ENCODE measurements around the gene MRPL44.
"Not testable (repeated sequence)": the region's sequence is repeated elsewhere in the genome, so short reads cannot be mapped to it uniquely, and the experiment has no call there.

The MRPL44 gene

DNA sequence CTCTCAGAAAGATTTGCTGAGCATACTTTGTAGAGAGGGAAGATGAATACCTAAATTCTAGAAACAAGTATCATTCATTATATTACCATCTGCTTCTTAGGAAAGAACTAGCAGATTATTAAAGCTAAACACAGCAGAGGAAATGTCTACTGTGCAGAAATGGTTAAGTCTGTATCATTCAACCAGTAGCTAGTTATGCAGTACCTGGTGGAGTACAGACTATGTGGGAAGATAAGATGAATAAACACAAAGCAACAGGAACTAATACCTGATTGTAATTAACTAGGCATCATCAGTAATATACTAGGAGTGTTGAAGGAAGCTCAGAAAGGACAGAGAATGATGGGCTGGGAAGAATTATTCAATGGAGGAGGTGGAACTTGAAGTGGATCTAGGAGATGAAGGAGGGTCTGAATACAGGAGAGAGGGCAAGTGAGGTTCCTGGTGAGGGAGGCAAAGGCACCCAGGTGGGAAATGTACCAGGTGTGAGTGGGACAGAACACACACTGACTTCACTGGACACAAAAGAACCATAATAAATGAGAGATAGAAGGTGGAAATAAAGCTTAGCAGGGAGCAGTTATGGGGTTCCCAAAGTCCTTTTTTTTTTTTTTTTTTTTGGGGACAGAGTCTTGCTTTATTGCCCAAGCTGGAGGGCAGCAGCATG is 21.7 kb upstream of the MRPL44 start:
- TF ChIP-seq, protein P1, sequence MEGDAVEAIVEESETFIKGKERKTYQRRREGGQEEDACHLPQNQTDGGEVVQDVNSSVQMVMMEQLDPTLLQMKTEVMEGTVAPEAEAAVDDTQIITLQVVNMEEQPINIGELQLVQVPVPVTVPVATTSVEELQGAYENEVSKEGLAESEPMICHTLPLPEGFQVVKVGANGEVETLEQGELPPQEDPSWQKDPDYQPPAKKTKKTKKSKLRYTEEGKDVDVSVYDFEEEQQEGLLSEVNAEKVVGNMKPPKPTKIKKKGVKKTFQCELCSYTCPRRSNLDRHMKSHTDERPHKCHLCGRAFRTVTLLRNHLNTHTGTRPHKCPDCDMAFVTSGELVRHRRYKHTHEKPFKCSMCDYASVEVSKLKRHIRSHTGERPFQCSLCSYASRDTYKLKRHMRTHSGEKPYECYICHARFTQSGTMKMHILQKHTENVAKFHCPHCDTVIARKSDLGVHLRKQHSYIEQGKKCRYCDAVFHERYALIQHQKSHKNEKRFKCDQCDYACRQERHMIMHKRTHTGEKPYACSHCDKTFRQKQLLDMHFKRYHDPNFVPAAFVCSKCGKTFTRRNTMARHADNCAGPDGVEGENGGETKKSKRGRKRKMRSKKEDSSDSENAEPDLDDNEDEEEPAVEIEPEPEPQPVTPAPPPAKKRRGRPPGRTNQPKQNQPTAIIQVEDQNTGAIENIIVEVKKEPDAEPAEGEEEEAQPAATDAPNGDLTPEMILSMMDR (IDR thresholded peaks at IDR 0.05; ENCODE audit: insufficient read depth, low read depth, low read length, missing control alignments), result no peak
- DNase-seq (ENCODE audit: low read depth), result no peak
- no peak overlapping the region for H3K4me3 ChIP-seq (ENCODE audit: low read length)

DNA sequence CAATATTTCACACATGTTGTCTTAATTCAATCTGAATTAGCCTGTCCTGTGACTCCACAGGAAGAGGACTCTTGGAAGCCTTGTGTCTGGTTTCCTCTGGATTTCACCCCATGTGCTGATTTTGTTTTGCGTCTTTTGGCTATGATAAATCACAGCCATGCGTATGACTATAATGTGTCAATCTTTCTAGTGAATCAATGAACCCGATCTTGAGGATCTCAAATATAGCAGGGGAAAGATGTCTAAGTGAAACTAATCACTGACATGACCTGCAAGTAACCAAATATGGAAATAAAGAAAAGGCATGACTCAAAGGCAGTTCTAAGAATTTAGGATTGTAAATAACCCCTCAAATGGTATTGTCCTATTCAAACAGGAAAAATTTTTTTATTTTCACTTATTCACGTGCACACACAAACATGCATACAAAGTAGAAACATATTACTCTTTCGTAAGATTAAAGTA is 20.4 kb upstream of the MRPL44 start:
- TF ChIP-seq, protein P1 (IDR thresholded peaks at IDR 0.05; ENCODE audit: insufficient read depth, low read depth, low read length, missing control alignments), result no peak
- DNase-seq (ENCODE audit: low read depth), result no peak
- H3K4me3 ChIP-seq (ENCODE audit: low read length), result no peak overlapping the region

DNA sequence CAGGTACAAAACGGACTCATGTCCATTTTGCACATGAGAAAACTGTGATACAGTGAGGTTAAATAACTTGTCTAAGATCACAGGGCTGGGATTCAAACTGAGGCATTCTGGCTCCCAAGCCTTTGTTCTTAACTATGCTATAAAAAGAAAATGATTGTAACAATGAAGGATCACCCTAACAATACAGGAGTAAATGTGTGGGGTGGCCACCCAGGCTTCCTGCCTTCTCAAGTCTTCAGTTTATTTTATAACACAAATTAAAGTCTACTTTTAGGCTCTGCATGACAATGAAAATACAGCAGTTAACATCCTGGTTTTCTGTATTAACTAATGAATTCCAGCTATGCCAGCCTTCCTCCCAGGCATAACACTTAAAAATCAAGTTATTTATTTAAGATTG is 19.7 kb upstream of the MRPL44 start:
- TF ChIP-seq, protein P1 (IDR thresholded peaks at IDR 0.05; ENCODE audit: insufficient read depth, low read depth, low read length, missing control alignments), result no peak
- H3K4me3 ChIP-seq (ENCODE audit: low read length), result no peak overlapping the region
- no peak for DNase-seq (ENCODE audit: low read depth)

DNA sequence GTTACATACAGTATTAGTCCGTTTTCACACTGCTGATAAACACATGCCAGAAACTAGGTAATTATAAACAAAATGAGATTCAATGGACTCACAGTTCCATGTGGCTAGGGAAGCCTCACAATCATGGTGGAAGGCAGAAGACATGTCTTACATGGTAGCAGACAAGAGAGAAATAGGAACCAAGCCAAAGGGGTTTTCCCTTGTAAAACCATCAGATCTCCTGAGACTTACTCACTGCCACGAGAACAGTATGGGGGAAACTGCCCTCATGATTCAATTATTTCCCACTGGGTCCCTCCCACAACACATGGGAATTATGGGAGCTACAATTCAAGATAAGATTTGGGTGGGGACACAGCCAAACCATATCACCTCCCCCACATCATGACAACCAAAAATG is 17.8 kb upstream of the MRPL44 start:
- not testable (repeated sequence) for H3K4me3 ChIP-seq (ENCODE audit: low read length)
- DNase-seq (ENCODE audit: low read depth), result peak; percentile 57

DNA sequence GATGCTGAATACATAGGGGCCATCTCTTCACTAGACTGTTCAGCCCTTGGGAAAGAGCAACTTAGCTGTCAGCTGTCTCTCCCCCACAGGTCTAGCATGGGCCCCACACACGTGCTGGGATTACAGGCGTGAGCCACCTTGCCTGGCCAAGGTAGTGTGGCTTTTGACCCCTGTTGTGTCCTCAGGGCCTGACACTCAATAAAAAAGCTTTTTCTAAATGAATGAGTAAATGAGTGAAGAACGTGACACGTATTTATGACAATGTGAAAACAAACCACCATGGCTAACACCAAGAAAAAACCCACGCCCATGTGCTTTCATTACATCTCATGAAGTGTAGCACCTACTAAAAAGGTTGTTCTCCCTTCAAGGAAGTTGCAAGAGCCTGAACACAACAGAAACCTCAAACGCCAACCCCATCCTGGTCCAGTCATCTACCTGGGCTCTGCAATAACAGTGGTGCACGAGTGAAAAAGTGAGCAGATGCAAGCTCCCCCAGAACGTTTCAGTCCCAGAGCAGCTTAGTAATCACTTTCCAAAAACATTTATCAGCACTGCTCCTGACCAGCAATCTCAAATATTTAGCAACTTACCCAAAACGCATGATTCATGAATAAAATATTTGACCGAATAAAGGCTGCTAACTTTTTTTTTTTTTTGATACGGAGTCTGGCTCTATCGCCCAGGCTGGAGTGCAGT is 15.5 kb upstream of the MRPL44 start:
- TF ChIP-seq, protein P1 (IDR thresholded peaks at IDR 0.05; ENCODE audit: insufficient read depth, low read depth, low read length, missing control alignments), result no peak
- H3K4me3 ChIP-seq (ENCODE audit: low read length), result no peak overlapping the region
- peak; percentile 71 for DNase-seq (ENCODE audit: low read depth)

DNA sequence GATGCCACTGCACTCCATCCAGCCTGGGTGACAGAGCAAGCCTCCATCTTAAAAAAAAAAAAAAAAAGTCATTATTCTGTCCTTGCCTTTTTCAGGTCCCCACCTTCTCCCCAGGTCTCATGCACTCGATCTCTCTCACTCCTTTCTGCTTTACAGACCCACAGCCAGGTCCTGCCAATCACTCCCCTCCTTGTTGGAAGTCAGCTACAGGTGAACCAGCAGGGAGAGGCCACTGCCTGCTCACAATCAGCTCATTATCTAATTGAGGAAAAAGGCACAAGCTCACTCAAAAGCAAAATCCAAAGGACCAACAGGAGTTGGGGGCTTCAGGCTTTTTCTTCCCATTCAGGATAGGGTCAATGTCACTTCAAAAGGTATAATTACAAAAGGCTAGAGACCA is 14.1 kb upstream of the MRPL44 start:
- TF ChIP-seq, protein P1 (IDR thresholded peaks at IDR 0.05; ENCODE audit: insufficient read depth, low read depth, low read length, missing control alignments), result no peak
- DNase-seq (ENCODE audit: low read depth), result no peak
- peak overlapping the region; percentile 84 for H3K4me3 ChIP-seq (ENCODE audit: low read length)

DNA sequence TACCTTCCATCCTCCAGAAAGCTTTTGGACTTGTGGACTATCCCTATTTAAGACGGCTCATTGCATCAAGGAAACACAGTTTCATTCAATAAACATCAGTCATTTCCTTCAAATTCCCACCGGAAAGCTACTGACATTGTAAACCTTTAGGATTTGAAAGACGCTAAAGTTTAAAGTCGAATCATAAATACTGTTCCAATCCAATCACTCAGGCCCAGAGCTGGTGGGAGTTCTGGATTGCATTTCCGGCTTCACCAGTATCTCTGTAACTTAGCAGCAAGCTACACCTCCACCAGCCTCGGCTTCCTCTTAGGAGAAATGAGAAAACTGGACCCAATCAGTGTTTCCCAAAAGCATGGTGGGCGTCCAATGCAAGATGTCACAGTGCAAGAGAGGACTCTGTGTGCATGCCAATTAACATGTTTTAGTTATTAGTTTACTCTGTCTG is 13.7 kb upstream of the MRPL44 start:
- peak; percentile 43 for DNase-seq (ENCODE audit: low read depth)
- TF ChIP-seq, protein P1 (IDR thresholded peaks at IDR 0.05; ENCODE audit: insufficient read depth, low read depth, low read length, missing control alignments), result no peak
- H3K4me3 ChIP-seq (ENCODE audit: low read length), result peak overlapping the region; percentile 84
